Measurements from ENCODE around the gene ATF7. TPM values are rescaled to one million over a fixed set of nuclear protein-coding genes. Genes with fewer than 3 reads are reported as not detected.

ATF7 gene
- total RNA-seq, 2 donors from 2014 or later = 37.9 to 46.7 TPM

GRCh38 chr12:53604581-53604980 lies 21.6 kb downstream of the ATF7 start:
- no peak for DNase-seq (ENCODE audit: low spot score)
- no peaks in the 10 kb centered on the region for H3K36me3 ChIP-seq
- H3K9me3 ChIP-seq = no peaks in the 10 kb centered on the region
- H3K27ac ChIP-seq = no peak overlapping the region
- no peak overlapping the region for H3K4me3 ChIP-seq
- H3K4me1 ChIP-seq (replicated peaks) = peaks cover 4% of the 10 kb centered on the region
- H3K27me3 ChIP-seq (replicated peaks; ENCODE audit: insufficient read depth) = no peaks in the 10 kb centered on the region
- intact Hi-C loops (cut with DNase I) = no loop called here
- TF ChIP-seq CTCF (IDR thresholded peaks at IDR 0.05) (no peak), POLR2AphosphoS5 (IDR thresholded peaks at IDR 0.05) (no peak)

GRCh38 chr12:53603804-53604203 lies 22.4 kb downstream of the ATF7 start:
- intact Hi-C loops (cut with DNase I) = no loop called here
- Histone ChIP-seq H3K27ac (no peak overlapping the region), H3K4me3 (no peak overlapping the region), H3K9me3 (no peaks in the 10 kb centered on the region), H3K27me3 (replicated peaks; ENCODE audit: insufficient read depth) (no peaks in the 10 kb centered on the region), H3K36me3 (no peaks in the 10 kb centered on the region), H3K4me1 (replicated peaks) (peaks cover 4% of the 10 kb centered on the region)
- TF ChIP-seq CTCF (IDR thresholded peaks at IDR 0.05) = no peak
- TF ChIP-seq POLR2AphosphoS5 (IDR thresholded peaks at IDR 0.05) = no peak
- no peak for TF ChIP-seq POLR2A (IDR thresholded peaks at IDR 0.05)
- DNase-seq (ENCODE audit: low spot score) = no peak

GRCh38 chr12:53603196-53603595 lies 23.0 kb downstream of the ATF7 start:
- Histone ChIP-seq H3K27me3 (replicated peaks; ENCODE audit: insufficient read depth) (no peaks in the 10 kb centered on the region), H3K36me3 (no peaks in the 10 kb centered on the region), H3K4me3 (no peak overlapping the region), H3K9me3 (no peaks in the 10 kb centered on the region), H3K4me1 (replicated peaks) (peaks cover 4% of the 10 kb centered on the region), H3K27ac (no peak overlapping the region)
- intact Hi-C loops (cut with DNase I) = no loop called here
- TF ChIP-seq CTCF (IDR thresholded peaks at IDR 0.05) (no peak), POLR2A (IDR thresholded peaks at IDR 0.05) (no peak), POLR2AphosphoS5 (IDR thresholded peaks at IDR 0.05) (no peak)
- DNase-seq (ENCODE audit: low spot score) = no peak

- no peak for DNase-seq (ENCODE audit: low spot score)
- intact Hi-C loops (cut with DNase I) = no loop called here
- Histone ChIP-seq H3K36me3 (no peaks in the 10 kb centered on the region), H3K27ac (no peak overlapping the region), H3K27me3 (replicated peaks; ENCODE audit: insufficient read depth) (no peaks in the 10 kb centered on the region), H3K4me1 (replicated peaks) (peaks cover 4% of the 10 kb centered on the region), H3K4me3 (no peak overlapping the region), H3K9me3 (no peaks in the 10 kb centered on the region)
- no peak for TF ChIP-seq POLR2AphosphoS5 (IDR thresholded peaks at IDR 0.05)
- no peak for TF ChIP-seq POLR2A (IDR thresholded peaks at IDR 0.05)
- TF ChIP-seq CTCF (IDR thresholded peaks at IDR 0.05) = no peak
- WGBS = 61% methylated on average over 10 of the region's 10 CpGs
These were observed 23.9 kb downstream of the ATF7 start for GRCh38 chr12:53602176-53602864.

- H3K4me1 ChIP-seq (replicated peaks) = peaks cover 9% of the 10 kb centered on the region
- no peaks in the 10 kb centered on the region for H3K27me3 ChIP-seq (replicated peaks; ENCODE audit: insufficient read depth)
- intact Hi-C loops (cut with DNase I) = no loop called here
- H3K36me3 ChIP-seq = no peaks in the 10 kb centered on the region
- H3K27ac ChIP-seq = peak overlapping the region; percentile 33 to 47
- WGBS = 9% methylated on average over 12 of the region's 12 CpGs
- DNase-seq (ENCODE audit: low spot score) = no peak
- peak overlapping the region; percentile 8 to 14 for H3K4me3 ChIP-seq
- TF ChIP-seq POLR2A (IDR thresholded peaks at IDR 0.05) (no peak), POLR2AphosphoS5 (IDR thresholded peaks at IDR 0.05) (no peak), CTCF (IDR thresholded peaks at IDR 0.05) (no peak)
- no peaks in the 10 kb centered on the region for H3K9me3 ChIP-seq
These were observed 24.8 kb downstream of the ATF7 start for GRCh38 chr12:53601296-53601847.
